Trophoblast cell (in vitro differentiated cells and primary cell): ENCODE measurements around the gene MYL11.
"Not testable (repeated sequence)": the region's sequence is repeated elsewhere in the genome, so short reads cannot be mapped to it uniquely, and the experiment has no call there.

Experiments
- DNase-seq, 2 donors: peaks; one replicate each; pipeline ENCODE4 v3.0.0-alpha.2; 2016
- H2AFZ ChIP-seq: 2 replicates; pipeline ENCODE4 v1.6.1; 2013; ENCODE audit warnings: low read length, moderate library complexity, mild to moderate bottlenecking; ENCODE audit not compliant: insufficient read depth, poor library complexity
- H2AK5ac ChIP-seq: 2 replicates; pipeline ENCODE4 v1.6.1; 2013; ENCODE audit warnings: mild to moderate bottlenecking, low read length
- H2BK120ac ChIP-seq: 2 replicates; pipeline ENCODE4 v1.6.1; 2013; ENCODE audit warnings: low read length, mild to moderate bottlenecking, moderate library complexity; ENCODE audit not compliant: insufficient read depth, poor library complexity
- H2BK12ac ChIP-seq: 2 replicates; pipeline ENCODE4 v1.6.1; 2013; ENCODE audit warnings: mild to moderate bottlenecking, low read length, moderate library complexity
- H2BK5ac ChIP-seq: 2 replicates; pipeline ENCODE4 v1.6.1; 2013; ENCODE audit warnings: low read length, low read depth, moderate library complexity, mild to moderate bottlenecking; ENCODE audit not compliant: poor library complexity
- H3K14ac ChIP-seq: 2 replicates; pipeline ENCODE4 v1.6.1; 2013; ENCODE audit warnings: mild to moderate bottlenecking, low read length
- H3K18ac ChIP-seq: 2 replicates; pipeline ENCODE4 v1.6.1; 2013; ENCODE audit warnings: mild to moderate bottlenecking, low read length
- H3K23ac ChIP-seq: 2 replicates; pipeline ENCODE4 v1.6.1; 2013; ENCODE audit warnings: low read length
- H3K27ac ChIP-seq: 2 replicates; pipeline ENCODE4 v1.5.1; 2013; ENCODE audit warnings: low read depth, mild to moderate bottlenecking, inconsistent platforms, low read length, moderate library complexity
- H3K27me3 ChIP-seq: 2 replicates; pipeline ENCODE4 v1.6.1; 2013; ENCODE audit warnings: inconsistent platforms, mild to moderate bottlenecking, low read length, moderate library complexity; ENCODE audit not compliant: insufficient read depth
- H3K36me3 ChIP-seq, 2 experiments: 1 replicate in 1 of 2; 2 replicates in 1 of 2; pipeline ENCODE4 v1.6.1; 2013; ENCODE audit warnings: low read length in 2 of 2, mild to moderate bottlenecking in 2 of 2, moderate library complexity in 1 of 2; ENCODE audit not compliant: insufficient read depth in 2 of 2, control insufficient read depth in 1 of 2
- H3K4ac ChIP-seq: 2 replicates; pipeline ENCODE4 v1.6.1; 2013; ENCODE audit warnings: low read depth, mild to moderate bottlenecking, low read length, moderate library complexity
- H3K4me1 ChIP-seq, 2 experiments: 1 replicate in 1 of 2; 2 replicates in 1 of 2; pipeline ENCODE4 v1.6.1; 2013; ENCODE audit warnings: low read length in 2 of 2, mild to moderate bottlenecking in 2 of 2, moderate library complexity in 1 of 2; ENCODE audit not compliant: insufficient read depth in 2 of 2, control insufficient read depth in 1 of 2
- H3K4me2 ChIP-seq: 2 replicates; pipeline ENCODE4 v1.6.1; 2013; ENCODE audit warnings: inconsistent platforms, mild to moderate bottlenecking, low read length, moderate library complexity
- H3K4me3 ChIP-seq: 2 replicates; pipeline ENCODE4 v1.5.1; 2013; ENCODE audit warnings: mild to moderate bottlenecking, low read depth, low read length, inconsistent platforms
- H3K79me1 ChIP-seq: one replicate; pipeline ENCODE4 v1.6.1; 2013; ENCODE audit warnings: low read length
- H3K79me2 ChIP-seq: 2 replicates; pipeline ENCODE4 v1.6.1; 2013; ENCODE audit warnings: low read length, mild to moderate bottlenecking; ENCODE audit not compliant: control insufficient read depth, insufficient read depth, poor library complexity
- H3K9ac ChIP-seq: 2 replicates; pipeline ENCODE4 v1.6.1; 2013; ENCODE audit warnings: mild to moderate bottlenecking, low read length
- H3K9me3 ChIP-seq: 2 replicates; pipeline ENCODE4 v1.6.1; 2013; ENCODE audit warnings: low read depth, mild to moderate bottlenecking, control low read depth, inconsistent platforms, low read length; ENCODE audit not compliant: insufficient read depth
- H4K12ac ChIP-seq: 2 replicates; pipeline ENCODE4 v1.6.1; 2013; ENCODE audit warnings: low read depth, mild to moderate bottlenecking, low read length, moderate library complexity
- H4K8ac ChIP-seq: 2 replicates; pipeline ENCODE4 v1.6.1; 2013; ENCODE audit warnings: low read depth, mild to moderate bottlenecking, low read length, moderate library complexity
- H4K91ac ChIP-seq: one replicate; pipeline ENCODE4 v1.6.1; 2013; ENCODE audit warnings: low read depth, mild to moderate bottlenecking, low read length, moderate library complexity
- WGBS: extraction: QIAGEN DNeasy Blood & Tissue Kit; methylation state at CpG from one replicate; pipeline ENCODE4 v1.1.7; 2013; ENCODE audit warnings: missing lambda C conversion rate; ENCODE audit not compliant: insufficient read length, insufficient coverage; ENCODE audit errors: extremely low coverage; 5-methylcytosine and 5-hydroxymethylcytosine counted together

The MYL11 gene

DNA sequence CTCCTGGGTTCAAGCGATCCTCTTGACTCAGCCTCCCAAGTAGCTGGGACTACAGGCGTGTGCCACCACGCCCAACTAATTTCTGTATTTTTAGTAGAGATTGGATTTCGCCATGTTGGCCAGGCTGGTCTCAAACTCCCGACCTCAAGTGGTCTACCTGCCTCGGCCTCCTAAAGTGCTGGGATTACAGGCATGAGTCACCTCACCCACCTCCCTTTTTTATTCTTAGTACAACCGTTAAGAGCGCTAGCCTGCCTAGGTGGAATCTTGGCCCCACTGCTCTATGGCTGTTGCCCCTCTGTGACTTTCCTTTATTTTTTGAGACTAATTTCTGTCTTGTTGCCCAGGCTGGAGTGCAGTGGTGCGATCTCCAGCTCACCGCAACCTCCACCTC lies 36.6 kb upstream of the MYL11 start:
- H4K91ac ChIP-seq, H4K8ac ChIP-seq, H2AK5ac ChIP-seq, H3K27me3 ChIP-seq, H3K4me1 ChIP-seq, H2BK120ac ChIP-seq, H2AFZ ChIP-seq, H2BK5ac ChIP-seq, H4K12ac ChIP-seq, H2BK12ac ChIP-seq, H3K9me3 ChIP-seq, H3K4ac ChIP-seq, H3K27ac ChIP-seq, DNase-seq, H3K18ac ChIP-seq, H3K23ac ChIP-seq, H3K14ac ChIP-seq, H3K9ac ChIP-seq, H3K79me1 ChIP-seq, H3K79me2 ChIP-seq, H3K4me2 ChIP-seq, H3K4me3 ChIP-seq, H3K36me3 ChIP-seq: not testable (repeated sequence)
- no CpG with 5 or more reads among the region's 10 CpGs for WGBS

DNA sequence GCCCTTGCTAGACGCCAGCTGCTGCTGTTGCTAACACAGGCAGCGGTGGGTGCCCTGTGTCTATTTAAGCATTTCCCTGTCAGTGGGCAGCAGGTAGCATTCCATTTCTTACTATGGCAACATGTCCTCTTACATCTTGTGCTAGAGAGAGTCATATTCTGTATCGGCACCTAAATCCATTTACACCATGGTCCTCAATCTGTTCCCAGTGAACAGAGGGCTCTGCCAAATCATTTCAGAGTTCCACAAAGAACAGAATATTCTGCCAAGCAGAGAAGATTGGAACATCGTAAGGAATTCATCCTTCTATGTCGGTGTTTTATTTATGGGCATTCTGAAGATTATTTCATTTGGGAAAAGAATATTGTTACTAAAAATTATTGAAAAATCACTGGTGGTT lies 35.9 kb upstream of the MYL11 start:
- not testable (repeated sequence) for H2AK5ac ChIP-seq, H3K4me1 ChIP-seq, H2AFZ ChIP-seq, H3K27me3 ChIP-seq, H3K27ac ChIP-seq, DNase-seq, H3K79me2 ChIP-seq, H3K14ac ChIP-seq, H2BK120ac ChIP-seq, H3K18ac ChIP-seq, H3K4ac ChIP-seq, H3K4me3 ChIP-seq, H4K91ac ChIP-seq, H4K12ac ChIP-seq, H3K9me3 ChIP-seq, H3K9ac ChIP-seq, H2BK5ac ChIP-seq, H2BK12ac ChIP-seq, H4K8ac ChIP-seq, H3K4me2 ChIP-seq, H3K23ac ChIP-seq, H3K79me1 ChIP-seq, H3K36me3 ChIP-seq
- WGBS: no CpG with 5 or more reads among the region's 5 CpGs

DNA sequence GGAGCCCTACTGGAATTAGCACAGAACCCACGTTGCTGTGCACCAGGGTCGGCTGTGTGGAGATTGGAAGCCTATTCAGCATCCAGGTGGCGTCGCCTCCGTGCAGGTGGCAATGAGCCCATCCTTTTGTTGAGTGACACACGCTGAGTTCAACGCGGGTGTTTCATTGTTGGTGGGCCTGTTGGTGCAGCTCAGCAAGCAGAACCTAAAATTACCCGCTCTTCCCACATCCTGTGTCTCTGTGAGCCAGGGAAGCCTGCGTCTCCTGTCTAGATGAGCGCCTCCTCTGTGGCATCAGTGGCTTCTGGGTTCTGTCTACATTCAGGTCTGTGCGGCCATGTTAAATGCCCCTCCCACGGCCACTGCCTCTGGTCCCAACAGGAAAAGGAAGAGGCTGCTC lies 34.0 kb upstream of the MYL11 start:
- no peaks in the 10 kb centered on the region for H3K4me1 ChIP-seq
- no peak overlapping the region for H3K4me2 ChIP-seq
- H3K36me3 ChIP-seq: no peaks in the 10 kb centered on the region
- no peaks in the 10 kb centered on the region for H3K79me1 ChIP-seq
- H2BK120ac ChIP-seq: no peak overlapping the region
- H3K18ac ChIP-seq: no peak overlapping the region
- H4K91ac ChIP-seq: no peak overlapping the region
- no peak overlapping the region for H2AFZ ChIP-seq
- H3K79me2 ChIP-seq: no peaks in the 10 kb centered on the region
- no peak overlapping the region for H3K23ac ChIP-seq
- no peak for DNase-seq
- H3K9ac ChIP-seq: no peak overlapping the region
- no peak overlapping the region for H3K4me3 ChIP-seq
- H3K14ac ChIP-seq: no peak overlapping the region
- no peak overlapping the region for H2BK12ac ChIP-seq
- H3K27me3 ChIP-seq: no peaks in the 10 kb centered on the region
- H4K8ac ChIP-seq: no peak overlapping the region
- H3K27ac ChIP-seq: no peak overlapping the region
- WGBS: no CpG with 5 or more reads among the region's 13 CpGs
- no peak overlapping the region for H4K12ac ChIP-seq
- H3K4ac ChIP-seq: no peak overlapping the region
- H2BK5ac ChIP-seq: no peak overlapping the region
- peaks cover 4% of the 10 kb centered on the region for H3K9me3 ChIP-seq
- no peak overlapping the region for H2AK5ac ChIP-seq

DNA sequence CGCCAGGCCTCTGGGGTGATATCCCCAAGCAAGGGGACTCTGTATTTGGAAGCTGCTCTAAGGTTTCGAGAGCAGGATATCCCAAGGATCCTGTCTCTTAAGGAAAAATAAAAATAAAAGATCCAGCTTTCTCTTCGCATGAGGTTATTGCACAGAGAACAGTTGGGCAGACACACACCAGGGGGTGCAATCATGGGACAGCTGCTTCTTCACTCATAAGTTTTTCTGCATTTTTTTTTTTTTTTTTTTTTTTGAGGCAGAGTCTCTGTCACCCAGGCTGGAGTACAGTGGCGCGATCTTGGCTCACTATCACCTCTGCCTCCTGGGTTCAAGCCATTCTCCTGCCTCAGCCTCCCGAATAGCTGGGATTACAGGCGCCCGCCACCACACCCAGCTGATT lies 32.6 kb upstream of the MYL11 start:
- no CpG with 5 or more reads among the region's 8 CpGs for WGBS
- not testable (repeated sequence) for H3K9ac ChIP-seq, H4K8ac ChIP-seq, H3K79me2 ChIP-seq, H3K4me1 ChIP-seq, H3K18ac ChIP-seq, H2AFZ ChIP-seq, H2BK5ac ChIP-seq, H2BK12ac ChIP-seq, H3K14ac ChIP-seq, H3K36me3 ChIP-seq, H2BK120ac ChIP-seq, H3K4me3 ChIP-seq, H4K12ac ChIP-seq, H3K27ac ChIP-seq, DNase-seq, H2AK5ac ChIP-seq, H3K79me1 ChIP-seq, H4K91ac ChIP-seq, H3K4me2 ChIP-seq, H3K27me3 ChIP-seq, H3K9me3 ChIP-seq, H3K4ac ChIP-seq, H3K23ac ChIP-seq
